Muscle of back (tissue), 11 donors: ENCODE results near the gene CISD2. TPM values are rescaled to one million over a fixed set of nuclear protein-coding genes. Genes with fewer than 3 reads are reported as not detected.
"Not testable (repeated sequence)": the region's sequence is repeated elsewhere in the genome, so short reads cannot be mapped to it uniquely, and the experiment has no call there.

ENCODE experiments used
- DNase-seq, 3 donors: peaks; one replicate each; pipeline versions ENCODE4 v3.0.0 to v3.0.0-alpha.2; 2013
- polyA plus RNA-seq, 10 donors: library from polyadenylated mRNA; unstranded; fragments of 120-200 nt; gene quantifications; one replicate each; pipeline ENCODE4 v1.2.1, GENCODE V29; 2013; ENCODE audit not compliant: insufficient read length in 10 of 10

CISD2 gene
- polyA plus RNA-seq, 10 donors = 24.1 to 31.1 (median 27.2) TPM

DNA sequence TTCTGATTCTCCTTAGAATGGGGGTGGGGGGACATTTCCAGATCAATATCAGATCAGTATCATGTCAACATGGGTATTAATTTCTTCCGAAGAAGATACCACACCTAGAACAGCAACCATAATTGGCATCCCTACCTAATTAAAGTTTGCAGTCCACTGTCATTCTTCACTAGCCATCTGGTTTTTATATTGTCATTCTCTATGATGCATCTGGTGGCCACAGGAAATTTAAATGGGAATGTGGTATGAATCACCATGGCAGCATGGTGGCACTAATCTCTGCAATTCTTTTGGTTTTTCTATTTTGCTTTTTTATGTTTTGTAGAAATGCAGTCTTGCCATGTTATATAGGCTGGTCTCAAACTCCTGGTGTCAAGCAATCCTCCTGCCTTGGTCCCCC, 24.9 kb upstream of the CISD2 start:
- DNase-seq = no peak

DNA sequence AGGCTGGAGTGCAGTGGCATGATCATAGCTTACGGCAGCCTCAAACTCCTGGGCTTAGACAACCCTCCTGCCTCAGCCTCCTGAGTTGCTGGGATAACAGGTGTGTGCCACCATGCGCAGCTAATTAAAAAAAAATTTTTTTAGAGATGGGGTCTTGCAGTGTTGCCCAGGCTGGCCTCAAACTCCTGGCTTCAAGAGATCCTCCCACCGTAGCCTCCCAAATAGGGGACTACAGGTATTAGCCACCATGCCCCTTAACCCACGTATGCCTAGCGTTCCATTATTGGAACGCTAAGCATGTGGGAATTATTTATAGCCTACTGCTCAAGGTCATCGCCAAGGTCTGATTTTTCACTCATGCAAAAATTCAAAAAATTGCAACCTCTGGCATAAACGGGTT, 21.1 kb upstream of the CISD2 start:
- DNase-seq = no peak

DNA sequence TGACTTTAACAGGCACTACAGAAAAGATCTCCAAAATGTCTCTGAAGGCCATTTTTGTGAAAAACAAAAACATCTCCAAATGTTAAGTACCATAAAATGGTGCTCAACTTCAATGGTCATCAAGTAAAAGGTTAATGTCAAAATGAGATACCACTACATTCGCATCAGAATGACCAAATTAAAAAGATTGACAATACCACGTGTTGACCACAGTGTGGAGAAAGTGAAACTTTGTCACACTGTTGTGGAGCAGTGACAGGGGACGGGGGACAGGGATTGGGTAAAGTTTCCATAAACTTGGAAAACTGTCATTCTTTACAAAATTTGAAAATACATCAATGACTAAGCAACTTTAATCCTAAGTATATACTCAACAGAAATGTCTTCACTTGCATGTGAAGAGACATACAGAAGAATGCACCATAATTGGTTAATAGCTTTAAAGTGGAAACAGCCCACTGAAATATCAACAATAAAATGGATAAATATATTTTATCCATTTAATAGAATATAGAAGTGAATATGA, 19.1 kb upstream of the CISD2 start:
- no peak for DNase-seq

DNA sequence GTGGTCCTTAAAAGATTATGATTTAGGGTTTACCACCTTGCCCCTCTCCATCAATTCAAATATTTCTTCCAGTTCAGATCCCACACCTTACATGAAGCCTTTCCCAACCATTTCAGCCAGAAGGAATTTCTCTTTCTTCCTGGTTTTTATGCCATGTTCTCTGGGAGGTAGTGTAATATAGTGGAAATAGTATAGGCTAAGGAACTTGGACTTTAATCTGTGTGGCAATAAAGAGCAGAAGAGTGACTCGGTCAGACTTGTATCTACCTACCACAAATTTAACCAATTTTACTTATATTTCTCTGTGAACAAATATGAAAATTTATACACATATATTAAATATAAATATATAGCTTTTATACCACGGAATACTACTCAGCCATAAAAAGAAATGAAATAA, 18.4 kb upstream of the CISD2 start:
- no peak for DNase-seq

DNA sequence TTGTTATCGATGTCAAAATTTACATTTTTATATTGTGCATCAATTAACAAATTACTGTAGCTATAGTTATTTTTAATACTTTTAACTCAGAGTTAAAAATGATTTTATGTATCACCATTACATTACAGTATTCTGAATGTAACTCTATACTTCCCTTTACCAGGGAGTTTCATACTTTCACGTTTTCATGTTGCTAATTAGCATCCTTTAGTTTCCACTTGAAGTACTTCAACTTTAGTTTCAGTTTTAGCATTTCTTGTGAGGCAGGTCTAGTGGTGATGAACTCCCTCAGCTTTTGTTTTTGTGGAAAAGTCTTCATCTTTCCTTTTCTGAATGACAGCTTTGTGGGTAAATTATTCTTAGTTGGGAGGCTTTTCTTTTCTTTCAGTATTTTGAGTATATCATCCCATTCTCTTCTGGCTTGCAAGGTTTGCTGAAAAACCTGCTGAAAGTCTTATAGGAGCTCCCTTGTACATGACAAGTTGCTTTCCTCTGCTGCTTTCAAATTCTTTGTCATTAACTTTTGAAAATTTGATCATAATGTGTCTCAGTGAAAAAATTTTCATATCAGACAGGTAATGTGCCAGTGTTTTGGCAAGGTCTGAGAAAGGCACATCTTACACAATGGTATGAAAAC, 9.8 kb upstream of the CISD2 start:
- no peak for DNase-seq

DNA sequence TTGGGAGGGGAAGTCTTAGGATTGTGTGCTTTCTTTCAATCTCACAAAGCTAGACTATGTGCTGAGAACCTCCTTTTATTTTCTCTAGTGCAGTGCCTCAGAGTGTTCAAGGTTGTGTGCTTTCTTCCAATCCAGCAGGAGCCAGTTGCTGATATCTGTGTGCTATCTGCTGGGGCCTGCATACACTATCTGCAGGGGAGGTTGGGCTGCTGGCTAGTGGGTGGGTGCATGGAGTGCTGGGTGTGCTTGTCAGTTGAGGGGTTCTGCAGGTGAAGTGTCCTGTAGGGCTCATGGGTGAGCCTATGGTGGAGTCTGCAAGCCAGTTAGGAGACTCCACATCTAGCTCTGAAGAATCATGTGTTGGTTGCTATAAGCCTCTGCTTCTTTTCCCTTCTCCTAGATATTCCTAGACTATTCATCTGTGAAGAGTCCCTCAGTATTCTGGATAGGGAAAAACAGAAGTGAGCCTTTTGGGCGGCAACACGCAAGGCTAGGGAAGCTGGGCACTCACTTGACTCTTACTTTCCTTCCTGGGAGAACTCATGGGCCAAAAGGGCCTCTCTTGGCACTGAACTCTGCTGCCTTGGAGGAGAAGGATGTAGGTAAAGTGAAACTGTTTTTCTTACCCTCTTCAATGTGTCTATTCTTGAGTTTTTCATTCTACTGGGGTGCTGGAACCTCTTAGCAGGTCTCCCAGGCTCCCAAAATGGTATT, 8.0 kb upstream of the CISD2 start:
- no peak for DNase-seq

DNA sequence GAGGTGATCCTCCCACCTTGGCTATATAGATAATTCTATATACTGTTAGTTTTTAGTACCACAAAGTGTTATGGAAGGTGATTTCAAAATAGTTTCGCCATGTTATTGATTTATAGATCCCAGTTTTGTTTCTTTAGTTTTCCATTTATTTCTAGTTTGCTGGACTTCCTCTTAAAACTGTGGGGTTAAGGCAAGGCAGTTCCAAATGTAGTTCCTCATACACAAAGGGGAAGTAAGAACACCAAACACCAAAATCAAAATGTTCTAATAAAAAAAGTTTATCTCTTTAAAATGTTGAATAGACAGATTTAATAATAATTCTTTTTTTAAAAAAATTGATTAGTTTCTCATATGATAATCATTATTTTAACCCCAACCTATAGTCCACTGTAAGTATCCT, 6.8 kb upstream of the CISD2 start:
- DNase-seq = no peak

DNA sequence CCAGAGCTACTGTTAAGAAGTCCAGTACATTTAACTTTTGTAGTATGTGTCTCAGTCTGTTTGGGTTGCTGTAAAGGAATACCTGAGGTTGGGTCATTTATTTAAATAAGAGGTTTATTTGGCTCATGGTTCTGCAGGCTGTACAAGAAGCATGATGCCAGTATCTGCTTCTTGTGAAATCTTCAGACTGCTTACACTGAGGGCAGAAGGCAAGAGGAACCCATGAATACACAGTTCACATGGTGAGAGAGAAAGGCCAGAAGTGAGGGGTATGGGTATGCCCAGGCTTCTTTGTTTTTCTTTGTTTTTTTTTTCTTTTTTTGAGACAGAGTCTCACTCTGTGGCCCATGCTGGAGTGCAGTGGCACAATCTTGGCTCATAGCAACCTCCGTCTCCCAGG, 6.0 kb upstream of the CISD2 start:
- DNase-seq = no peak

DNA sequence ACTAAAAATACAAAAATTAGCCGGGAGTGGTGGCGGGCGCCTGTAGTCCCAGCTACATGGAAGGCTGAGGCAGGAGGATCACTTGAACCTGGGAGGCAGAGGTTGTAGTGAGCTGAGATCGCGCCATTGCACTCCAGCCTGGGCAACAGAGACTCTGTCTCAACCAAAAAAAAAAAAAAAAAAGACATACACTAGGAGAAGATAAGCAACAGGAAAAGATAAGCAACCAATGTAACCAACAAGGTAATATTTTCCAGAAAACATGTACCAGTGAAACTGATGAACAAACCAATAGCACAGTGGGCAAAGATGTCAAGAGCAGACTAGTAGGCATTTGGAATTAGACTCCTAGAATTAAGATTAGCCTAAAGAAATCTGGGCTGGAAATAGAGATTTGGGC, 3.5 kb upstream of the CISD2 start:
- not testable (repeated sequence) for DNase-seq

DNA sequence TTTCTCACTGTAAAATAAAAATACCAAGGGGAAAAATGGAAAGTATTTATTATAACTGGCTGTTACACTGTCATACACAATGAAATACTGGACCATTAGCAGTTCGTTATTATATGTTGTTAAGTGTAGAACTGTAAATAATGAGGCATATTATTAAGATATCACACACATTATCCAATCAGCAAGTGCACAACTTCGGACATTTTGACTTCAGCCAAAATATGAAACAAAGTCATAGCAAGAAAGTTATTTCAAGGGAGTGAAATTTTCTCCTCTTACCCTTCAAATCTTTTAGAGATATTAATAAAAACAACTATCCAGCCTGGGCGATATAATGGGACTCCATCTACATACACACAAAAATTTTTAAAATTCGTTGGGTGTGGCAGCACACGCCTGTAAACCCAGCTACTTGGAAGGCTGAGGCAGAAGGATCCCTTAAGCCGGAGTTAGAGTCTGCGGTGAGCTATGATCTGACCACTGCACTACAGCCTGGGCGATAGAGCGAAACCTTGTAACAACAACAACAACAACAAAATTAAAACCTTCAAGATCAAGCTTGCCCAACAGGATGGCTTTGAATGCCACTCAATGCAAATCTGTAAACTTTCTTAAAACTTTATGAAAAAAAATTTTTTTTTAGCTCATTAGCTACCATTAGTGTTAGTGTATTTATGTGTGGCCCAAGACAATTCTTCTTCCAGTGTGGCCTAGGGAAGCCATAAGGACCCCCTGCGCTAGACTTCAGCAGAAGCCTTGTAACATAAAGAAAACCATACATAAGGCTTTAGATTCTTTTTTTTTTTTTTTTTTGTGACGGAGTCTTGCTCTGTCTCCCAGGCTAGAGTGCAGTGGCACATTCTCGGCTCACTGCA, 1.3 kb upstream of the CISD2 start:
- no peak for DNase-seq

DNA sequence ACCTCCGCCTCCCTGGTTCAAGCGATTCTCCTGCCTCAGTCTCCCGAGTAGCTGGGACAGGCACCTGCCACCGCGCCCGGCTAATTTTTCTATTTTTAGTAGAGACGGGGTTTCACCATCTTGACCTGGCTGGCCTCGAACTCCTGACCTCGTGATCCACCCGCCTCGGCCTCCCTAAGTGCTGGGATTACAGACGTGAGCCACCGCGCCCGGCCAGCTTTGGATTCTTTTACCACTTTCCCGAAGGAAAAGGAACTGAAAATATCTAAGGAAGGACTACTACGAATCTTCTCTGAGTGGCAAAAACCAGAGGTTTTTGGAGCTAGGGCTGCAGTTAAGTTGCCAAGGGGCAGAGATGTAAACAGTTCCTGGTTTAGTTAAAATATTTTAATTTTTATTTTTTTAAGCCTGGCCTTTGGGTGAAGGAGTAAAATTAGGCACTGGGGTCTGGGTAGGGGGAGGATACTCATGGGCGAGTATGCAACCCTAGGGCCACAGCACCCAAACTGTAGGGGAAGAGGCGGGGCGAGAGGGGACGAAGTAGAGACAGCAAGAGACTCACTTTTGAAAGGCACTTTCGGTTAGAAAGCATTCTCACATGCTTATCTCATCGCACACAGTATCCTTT, 525 bp upstream of the CISD2 start:
- DNase-seq = no peak

DNA sequence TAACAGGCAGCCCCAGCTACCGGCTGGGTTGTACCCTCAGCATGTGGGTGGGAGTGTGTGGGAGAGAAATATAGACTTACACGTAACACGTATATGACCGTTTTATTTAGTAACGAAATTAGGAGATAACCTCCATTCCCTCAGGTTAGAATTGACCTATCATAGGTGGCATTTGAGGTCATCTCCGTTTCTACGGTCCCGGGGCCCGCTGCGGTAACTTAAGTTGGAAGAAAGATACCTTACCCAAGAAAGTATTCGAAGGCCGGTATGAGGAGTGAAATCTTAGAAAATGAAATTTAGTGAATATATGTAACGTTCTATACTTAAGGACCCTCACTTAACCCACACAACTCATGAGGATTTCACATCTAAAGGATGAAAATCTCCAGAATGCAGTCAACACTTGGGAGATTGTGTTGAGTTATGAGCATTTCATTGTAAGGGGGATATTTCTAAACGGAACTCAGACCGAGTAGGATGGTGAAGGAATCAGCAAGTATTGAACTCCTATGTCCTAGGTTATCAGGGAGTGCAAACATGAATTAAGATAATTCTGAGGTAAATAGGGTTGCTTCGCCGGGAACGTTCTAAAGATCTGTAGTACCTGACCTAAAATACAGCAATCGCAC, 891 bp downstream of the CISD2 start:
- DNase-seq = no peak

DNA sequence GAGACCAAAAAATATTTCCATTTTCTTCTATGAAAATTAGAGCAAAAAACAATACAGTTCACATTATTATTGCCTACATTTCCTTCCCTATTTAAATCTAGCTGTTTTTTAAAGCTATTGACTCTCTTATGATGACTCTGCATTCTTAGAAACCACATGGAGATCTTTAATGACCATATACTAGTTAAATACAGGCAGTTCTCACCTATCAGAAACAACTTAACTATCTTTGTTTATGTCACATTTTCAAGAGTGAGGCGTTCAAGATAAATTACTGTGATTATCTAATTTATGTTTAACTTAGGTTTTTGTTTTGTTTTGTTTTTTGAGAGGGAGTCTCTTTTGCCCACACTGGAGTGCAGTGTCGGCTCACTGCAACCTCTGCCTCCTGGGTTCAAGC, 3.0 kb downstream of the CISD2 start:
- no peak for DNase-seq

DNA sequence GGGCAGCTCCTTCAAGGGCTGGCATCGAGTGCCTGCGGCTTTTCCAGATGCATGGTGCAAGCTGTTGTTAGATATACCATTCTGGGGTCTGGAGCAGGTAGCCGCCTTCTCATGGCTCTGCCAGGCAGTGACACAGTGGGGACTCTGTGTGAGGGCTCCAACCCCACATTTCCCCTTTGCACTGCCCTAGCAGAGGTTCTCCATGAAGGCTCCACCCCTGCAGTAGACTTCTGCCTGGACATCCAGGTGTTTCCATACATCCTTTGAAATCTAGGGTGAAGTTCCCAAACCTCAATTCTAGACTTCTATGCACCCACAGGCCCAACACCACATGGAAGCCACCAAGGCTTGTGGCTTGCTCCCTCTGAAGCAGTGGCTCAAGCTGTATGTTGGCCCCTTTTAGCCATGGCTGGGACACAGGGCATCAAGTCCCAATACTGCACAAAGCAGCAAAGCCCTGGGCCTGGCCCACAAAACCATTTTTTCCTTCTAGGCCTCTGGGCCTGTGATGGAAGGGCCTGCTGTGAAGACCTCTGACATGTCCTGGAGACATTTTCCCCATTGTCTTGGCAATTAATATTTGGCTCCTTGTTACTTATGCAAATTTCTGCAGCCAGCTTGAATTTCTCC, 8.8 kb downstream of the CISD2 start:
- DNase-seq = not testable (repeated sequence)

DNA sequence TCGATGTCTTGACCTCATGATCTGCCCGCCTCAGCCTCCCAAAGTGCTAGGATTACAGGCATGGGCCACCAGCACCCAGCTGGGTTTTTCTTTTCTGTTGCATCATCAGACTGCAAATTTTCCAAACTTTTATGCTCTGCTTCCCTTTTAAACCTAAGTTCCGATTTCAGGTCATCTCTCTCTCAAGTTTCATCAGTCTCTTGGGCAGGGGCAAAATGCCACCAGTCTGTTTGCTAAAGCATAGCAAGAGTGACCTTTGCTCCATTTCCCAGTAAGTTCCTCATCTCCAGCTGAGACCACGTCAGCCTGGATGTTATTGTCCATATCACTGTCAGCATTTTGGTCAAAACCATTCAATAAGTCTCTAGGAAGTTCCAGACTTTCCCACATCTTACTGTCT, 9.6 kb downstream of the CISD2 start:
- not testable (repeated sequence) for DNase-seq

DNA sequence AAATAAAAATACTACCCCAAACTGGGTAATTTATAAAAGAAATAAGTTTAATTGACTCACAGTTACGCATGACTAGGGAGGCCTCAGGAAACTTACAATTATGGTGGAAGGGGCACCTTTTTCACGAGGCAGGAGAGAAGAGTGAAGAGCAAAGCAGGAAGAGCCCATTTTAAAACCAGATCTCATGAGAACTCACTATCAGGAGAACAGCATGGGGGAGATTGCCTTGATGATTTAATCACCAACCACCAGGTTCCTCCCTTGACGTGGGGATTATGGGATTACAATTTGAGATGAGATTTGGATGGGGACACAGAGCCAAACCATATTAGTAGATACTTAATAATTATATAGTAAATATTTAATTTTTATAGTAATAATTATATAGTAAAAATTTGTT, 10.1 kb downstream of the CISD2 start:
- DNase-seq = no peak

DNA sequence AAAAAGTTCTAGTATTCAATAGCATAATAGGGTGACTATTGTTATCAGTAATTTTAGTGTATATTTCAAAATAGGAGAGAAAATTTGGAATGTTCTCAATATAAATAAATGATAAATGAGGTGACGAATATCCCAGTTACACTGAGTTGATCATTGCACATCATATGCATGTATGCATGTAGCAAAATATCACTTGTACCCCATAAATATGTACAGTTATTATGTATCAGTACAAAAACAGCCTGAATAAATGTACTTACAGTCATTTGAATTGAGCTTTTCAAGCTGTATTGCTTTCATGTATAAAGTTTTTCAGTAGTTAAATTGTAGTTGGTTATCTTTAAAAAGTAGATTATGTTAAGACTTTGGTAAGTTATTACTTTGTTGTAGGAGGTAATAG, 12.6 kb downstream of the CISD2 start:
- no peak for DNase-seq

DNA sequence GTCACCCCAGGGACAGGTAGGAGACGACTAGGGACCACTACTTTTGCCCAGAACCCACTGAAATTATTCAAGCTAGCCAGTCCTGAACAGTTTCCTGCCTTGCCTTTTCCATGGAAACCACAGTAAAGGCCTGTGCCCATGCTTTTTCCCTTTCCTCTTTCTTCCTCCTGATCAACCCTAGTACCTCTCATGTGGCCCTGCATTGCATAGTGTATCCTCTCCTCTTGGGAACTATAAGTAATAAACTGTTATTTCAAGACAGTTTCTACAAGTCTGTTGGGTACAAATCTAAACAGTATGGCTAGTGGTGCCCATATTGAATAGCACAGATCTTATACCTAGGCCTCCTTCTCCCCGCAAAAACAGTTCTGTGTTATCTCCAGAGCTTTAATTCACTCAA, 14.5 kb downstream of the CISD2 start:
- no peak for DNase-seq

DNA sequence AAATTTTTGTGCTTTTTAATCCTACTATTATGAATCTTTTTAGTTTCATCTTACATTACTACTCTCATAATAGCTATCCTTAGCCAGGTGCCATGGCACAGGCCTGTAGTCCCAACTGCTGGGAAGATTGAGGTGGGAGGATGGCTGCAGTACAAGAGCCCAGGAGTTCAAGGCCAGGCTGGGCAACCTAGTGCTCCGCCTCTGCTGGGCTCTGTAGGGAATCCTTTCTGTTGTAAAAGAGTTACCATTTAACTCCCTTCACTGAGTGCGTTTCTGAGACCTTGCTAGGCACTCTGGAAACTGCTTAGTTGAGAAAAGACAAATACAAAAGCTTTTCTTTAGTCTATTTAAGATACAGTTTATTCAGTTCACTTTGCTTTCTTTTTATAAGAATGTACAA, 19.8 kb downstream of the CISD2 start:
- DNase-seq = not testable (repeated sequence)

DNA sequence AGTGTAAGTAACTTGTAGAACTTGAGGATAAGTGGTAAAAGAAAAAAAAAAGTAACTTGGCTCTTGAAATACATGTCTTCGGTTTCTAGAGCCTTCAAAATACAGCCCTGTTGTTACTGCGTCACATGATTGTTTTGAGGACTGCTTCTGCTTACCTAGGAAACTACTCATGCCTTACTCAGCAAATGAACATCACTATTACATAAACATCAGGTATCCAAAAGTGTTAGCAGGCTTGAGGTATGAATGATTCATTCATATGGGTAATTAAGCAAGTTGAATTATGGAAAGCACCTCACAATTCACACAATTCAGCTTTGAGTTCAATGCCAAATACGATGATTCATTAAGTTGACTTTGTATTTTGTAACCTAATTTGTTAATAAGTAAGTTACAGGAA, 21.1 kb downstream of the CISD2 start:
- not testable (repeated sequence) for DNase-seq

DNA sequence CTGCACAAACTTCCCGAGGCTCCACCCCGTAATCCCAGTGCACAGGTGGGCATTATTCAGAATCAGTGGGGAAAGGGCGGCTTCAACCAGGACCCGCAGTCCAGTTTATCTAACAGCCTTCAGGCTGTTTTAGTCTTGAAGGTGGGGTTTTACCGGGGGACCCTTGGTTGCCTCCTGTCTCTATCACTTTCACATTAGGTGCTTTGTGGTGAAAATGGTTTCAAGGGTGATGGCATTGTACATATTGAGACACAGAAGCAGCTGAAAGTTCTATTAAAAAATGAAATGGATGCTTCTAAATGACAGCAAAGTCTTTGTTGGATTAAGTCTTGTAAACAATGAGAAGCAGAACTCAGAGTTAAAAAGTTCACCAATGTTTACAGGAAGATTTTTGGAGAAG, 27.8 kb downstream of the CISD2 start:
- DNase-seq = not testable (repeated sequence)
